Renal pelvis (tissue), 4 donors: ENCODE results near the gene ABAT. TPM values are rescaled to one million over a fixed set of nuclear protein-coding genes. Genes with fewer than 3 reads are reported as not detected.
A peak's percentile ranks its signal among the peaks of the same experiment; 100 is the strongest.
"Not testable (repeated sequence)": the region's sequence is repeated elsewhere in the genome, so short reads cannot be mapped to it uniquely, and the experiment has no call there.

ENCODE experiments used
- DNase-seq: peaks from one replicate; pipeline ENCODE4 v3.0.0-alpha.2; 2013
- polyA plus RNA-seq, 3 donors: library from polyadenylated mRNA; unstranded; fragments of 120-200 nt; gene quantifications; one replicate each; pipeline ENCODE4 v1.2.1, GENCODE V29; 2013; ENCODE audit not compliant: insufficient read length in 3 of 3

The ABAT gene
- polyA plus RNA-seq, 3 donors: 61.1 to 79.8 (median 66.7) TPM

- no peak for DNase-seq
Measured at GRCh38 chr16:8677481-8677880, 3.1 kb downstream of the ABAT start.

GRCh38 chr16:8678068-8678927 is 3.9 kb downstream of the ABAT start:
- no peak for DNase-seq

GRCh38 chr16:8679151-8679550 is 4.7 kb downstream of the ABAT start:
- DNase-seq: no peak

GRCh38 chr16:8682551-8683259 is 8.3 kb downstream of the ABAT start:
- no peak for DNase-seq

- no peak for DNase-seq
Measured at GRCh38 chr16:8683640-8684039, 9.2 kb downstream of the ABAT start.

GRCh38 chr16:8685617-8686016 is 11.2 kb downstream of the ABAT start:
- no peak for DNase-seq

GRCh38 chr16:8686031-8686621 is 11.7 kb downstream of the ABAT start:
- DNase-seq: peak; percentile 26

GRCh38 chr16:8686879-8687278 is 12.5 kb downstream of the ABAT start:
- DNase-seq: no peak

- no peak for DNase-seq
Measured at GRCh38 chr16:8689686-8690085, 15.3 kb downstream of the ABAT start.

GRCh38 chr16:8691728-8692127 is 17.3 kb downstream of the ABAT start:
- DNase-seq: no peak

GRCh38 chr16:8694795-8695728 is 20.6 kb downstream of the ABAT start:
- no peak for DNase-seq

GRCh38 chr16:8696880-8697279 is 22.5 kb downstream of the ABAT start:
- DNase-seq: no peak

- DNase-seq: no peak
Measured at GRCh38 chr16:8697965-8698364, 23.5 kb downstream of the ABAT start.

- DNase-seq: no peak
Measured at GRCh38 chr16:8703693-8704092, 29.3 kb downstream of the ABAT start.

GRCh38 chr16:8704098-8704497 is 29.7 kb downstream of the ABAT start:
- no peak for DNase-seq

- DNase-seq: not testable (repeated sequence)
Measured at GRCh38 chr16:8705100-8705822, 30.8 kb downstream of the ABAT start.

GRCh38 chr16:8708536-8708935 is 34.1 kb downstream of the ABAT start:
- DNase-seq: no peak

GRCh38 chr16:8712589-8713361 is 38.4 kb downstream of the ABAT start:
- peak; percentile 76 for DNase-seq

- DNase-seq: no peak
Measured at GRCh38 chr16:8713635-8714172, 39.3 kb downstream of the ABAT start.

- DNase-seq: no peak
Measured at GRCh38 chr16:8714174-8714573, 39.8 kb downstream of the ABAT start.
